GM18873 (cell line): Measurements from ENCODE around the gene AGPAT2.

Experiments used
- ATAC-seq: cut with Tn5 transposase; IDR thresholded peaks from one replicate; pipeline ENCODE4 v1.9.1; 2021; ENCODE audit warnings: mild to moderate bottlenecking, moderate library complexity, moderate number of reproducible peaks; ENCODE audit not compliant: unreplicated experiment, low FRiP score

Gene AGPAT2

GRCh38 chr9:136690104-136690805 lies 3.0 kb upstream of the AGPAT2 start:
- ATAC-seq: no peak

GRCh38 chr9:136689108-136689460 lies 1.8 kb upstream of the AGPAT2 start:
- no peak for ATAC-seq

GRCh38 chr9:136688274-136689107 lies 1.2 kb upstream of the AGPAT2 start:
- no peak for ATAC-seq

- no peak for ATAC-seq
Observed at GRCh38 chr9:136687721-136688223, 515 bp upstream of the AGPAT2 start.

GRCh38 chr9:136686534-136686793 lies 793 bp downstream of the AGPAT2 start:
- ATAC-seq: no peak

- no peak for ATAC-seq
Observed at GRCh38 chr9:136685790-136686533, 1.3 kb downstream of the AGPAT2 start.

- ATAC-seq: no peak
Observed at GRCh38 chr9:136685216-136685615, 2.0 kb downstream of the AGPAT2 start.

- ATAC-seq: no peak
Observed at GRCh38 chr9:136684799-136685198, 2.5 kb downstream of the AGPAT2 start.

- no peak for ATAC-seq
Observed at GRCh38 chr9:136684339-136684738, 2.9 kb downstream of the AGPAT2 start.

- no peak for ATAC-seq
Observed at GRCh38 chr9:136683755-136684154, 3.5 kb downstream of the AGPAT2 start.

GRCh38 chr9:136683173-136683745 lies 4.0 kb downstream of the AGPAT2 start:
- ATAC-seq: no peak

- ATAC-seq: no peak
Observed at GRCh38 chr9:136682710-136683109, 4.5 kb downstream of the AGPAT2 start.

- no peak for ATAC-seq
Observed at GRCh38 chr9:136681945-136682699, 5.1 kb downstream of the AGPAT2 start.

- no peak for ATAC-seq
Observed at GRCh38 chr9:136681029-136681428, 6.2 kb downstream of the AGPAT2 start.

- no peak for ATAC-seq
Observed at GRCh38 chr9:136679431-136679941, 7.8 kb downstream of the AGPAT2 start.

GRCh38 chr9:136678624-136679023 lies 8.6 kb downstream of the AGPAT2 start:
- no peak for ATAC-seq

- ATAC-seq: no peak
Observed at GRCh38 chr9:136678034-136678433, 9.2 kb downstream of the AGPAT2 start.

GRCh38 chr9:136676920-136677686 lies 10.2 kb downstream of the AGPAT2 start:
- ATAC-seq: no peak

GRCh38 chr9:136676297-136676794 lies 10.9 kb downstream of the AGPAT2 start:
- ATAC-seq: no peak
